Hematopoietic multipotent progenitor cell treated with erythropoietin and hydrocortisone succinate and interleukin-3 and kit ligand, for 15 days (in vitro differentiated cells): Measurements from ENCODE around the gene EIF4A3.

Experiments used
- DNase-seq: peaks from one replicate; pipeline ENCODE4 v3.0.0-alpha.2; 2015; ENCODE audit warnings: low spot score

EIF4A3 gene

DNA sequence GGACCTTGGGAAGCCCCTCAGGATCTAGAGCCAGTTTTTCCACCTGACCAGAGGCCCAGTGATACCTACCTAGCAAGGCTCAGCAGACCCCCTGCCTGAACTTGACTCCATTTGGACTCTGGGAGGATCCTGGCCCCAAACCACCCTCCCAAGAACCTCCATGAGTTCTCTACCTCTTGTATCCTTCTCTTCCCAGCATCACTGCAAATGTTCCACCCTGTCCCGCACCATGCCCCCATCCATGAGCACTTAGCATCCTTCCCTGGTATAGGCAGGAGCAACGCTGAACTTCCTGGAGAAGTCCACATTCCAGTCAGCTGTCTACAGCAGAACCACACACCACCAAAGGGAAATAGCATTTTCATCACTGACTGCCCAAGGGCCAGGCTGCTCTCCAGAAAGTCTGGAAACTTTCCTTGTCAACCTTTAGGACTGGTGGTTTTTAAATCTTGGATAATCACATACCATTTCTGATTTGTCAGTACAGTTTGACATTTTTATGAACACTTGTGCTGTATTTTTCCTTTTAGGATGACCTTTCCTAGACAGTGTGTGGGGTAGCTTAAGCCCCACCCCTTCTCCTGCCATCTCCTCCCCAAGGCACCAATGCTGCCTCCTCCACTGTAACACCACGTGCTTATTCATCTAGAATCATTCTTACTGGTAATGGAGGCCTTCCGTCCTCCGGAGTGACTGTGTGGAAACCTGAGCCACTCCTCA lies 13.9 kb downstream of the EIF4A3 start:
- DNase-seq, result no peak

DNA sequence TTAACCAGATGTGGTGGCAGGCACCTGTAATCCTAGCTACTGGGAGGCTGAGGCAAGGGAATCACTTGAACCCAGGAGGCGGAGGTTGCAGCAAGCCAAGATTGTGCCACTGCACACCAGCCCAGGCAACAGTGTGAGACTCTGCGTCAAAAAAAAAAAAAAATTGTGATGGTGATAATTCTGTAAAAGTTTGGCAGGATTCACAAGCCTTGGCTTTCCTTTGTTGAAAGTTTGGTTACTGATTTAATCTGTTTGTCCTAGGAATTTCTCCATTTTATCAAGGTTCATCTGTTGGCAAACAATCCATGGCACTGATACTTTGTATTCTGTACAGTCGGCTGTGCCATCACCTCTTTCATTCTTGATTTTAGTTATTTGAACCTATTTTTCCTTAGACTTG lies 15.9 kb downstream of the EIF4A3 start:
- DNase-seq, result no peak

DNA sequence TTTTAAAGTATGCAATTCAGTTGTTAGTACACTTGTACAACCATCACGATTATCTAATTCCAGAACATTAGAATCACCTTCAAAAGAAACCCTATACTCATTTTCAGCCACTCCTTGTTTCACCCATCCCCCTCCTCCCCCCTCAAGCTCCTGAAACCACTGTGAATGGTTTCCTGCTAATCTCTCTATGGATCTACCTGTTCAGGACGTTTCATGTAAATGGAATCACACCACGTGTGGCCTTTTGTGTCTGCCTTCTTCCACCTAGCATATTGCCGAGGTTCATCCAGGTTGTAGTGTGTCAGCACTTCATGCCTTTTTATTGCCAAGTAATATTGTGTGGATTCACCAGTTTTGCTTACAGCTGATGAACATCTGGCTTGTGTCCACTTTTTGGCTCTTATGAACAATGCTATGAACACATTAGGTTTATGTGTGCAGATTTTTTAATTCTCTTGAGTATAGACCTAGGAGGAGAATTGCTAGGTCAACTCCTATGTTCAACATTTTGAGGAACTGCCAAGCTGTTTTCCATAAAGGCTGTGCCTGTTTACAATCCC lies 17.8 kb downstream of the EIF4A3 start:
- DNase-seq, result no peak

DNA sequence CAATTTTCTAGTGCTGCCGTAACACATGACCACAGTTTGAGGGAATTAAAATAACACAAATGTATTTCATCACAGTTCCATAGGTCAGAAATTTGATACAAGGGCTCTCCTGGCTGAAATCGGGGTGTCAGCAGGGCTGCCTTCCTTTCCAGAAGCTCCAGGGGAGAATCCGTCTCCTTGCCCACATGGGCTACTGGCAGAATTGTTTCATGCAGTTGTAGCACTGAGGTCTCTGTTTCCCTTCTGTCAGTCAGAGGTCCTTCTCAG lies 20.5 kb downstream of the EIF4A3 start:
- DNase-seq, result no peak

DNA sequence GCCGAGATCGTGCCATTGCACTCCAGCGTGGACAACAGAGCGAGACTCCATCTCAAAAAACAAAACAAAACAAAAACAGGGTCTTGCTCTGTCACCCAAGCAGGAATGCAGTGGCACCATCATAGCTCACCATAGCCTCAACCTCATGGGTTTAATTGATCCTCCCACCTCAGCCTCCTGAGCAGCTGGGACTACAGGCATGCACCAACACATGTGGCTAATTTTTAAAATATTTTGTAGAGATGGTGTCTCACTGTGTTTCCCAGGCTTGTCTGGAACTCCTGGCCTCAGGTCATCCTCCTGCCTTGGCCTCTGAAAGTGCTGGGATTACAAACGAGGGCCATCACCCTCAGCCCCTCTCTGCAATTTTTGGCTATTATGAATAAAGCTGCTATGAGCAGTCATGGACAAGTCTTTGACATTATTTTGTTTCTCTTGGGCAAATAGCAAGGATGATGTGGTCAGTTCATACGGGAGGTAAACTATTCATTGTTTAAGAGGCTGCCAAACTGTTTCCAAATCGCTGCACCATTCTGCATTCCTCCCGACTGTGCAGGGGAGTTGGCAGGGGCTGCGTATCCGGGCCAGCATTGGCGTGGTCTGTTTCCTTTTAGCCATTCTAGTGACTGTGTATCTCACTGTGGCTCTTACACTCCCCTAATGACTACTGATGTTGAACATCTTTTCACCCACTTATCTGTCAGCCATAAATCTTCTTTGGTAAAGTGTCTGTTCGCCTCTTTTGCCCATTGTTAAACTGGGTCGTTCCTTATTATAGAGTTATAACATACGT lies 21.1 kb downstream of the EIF4A3 start:
- DNase-seq, result no peak

DNA sequence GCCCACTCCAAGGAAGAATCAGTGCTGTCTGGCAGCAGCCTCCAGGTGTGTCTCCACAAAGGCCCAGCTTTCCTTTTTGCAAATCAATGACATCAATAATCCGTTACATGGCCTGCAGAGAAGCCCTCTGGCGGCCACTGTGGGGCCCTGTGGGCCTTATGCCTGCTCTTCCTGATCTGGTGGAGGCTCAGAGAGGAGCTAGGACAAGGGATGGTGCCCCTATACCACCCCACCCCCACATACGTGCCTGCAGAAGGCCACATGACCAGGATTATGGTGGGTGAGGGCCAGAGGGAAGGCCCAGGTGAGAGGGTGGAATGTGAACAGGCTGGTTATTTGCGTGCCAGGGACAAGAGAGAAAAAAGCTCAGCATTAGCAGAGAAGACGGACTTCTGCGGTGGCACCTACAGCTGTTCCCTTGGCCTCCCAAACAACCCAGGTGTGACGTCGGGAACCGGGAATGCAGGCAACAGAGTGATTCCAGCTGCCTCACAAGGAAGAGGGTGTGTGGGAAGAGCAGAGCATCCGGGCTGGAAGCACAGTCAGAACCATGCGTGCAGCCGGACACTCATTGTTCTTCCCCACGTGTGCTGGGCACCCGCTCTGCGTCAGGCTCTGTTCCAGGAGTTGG lies 22.5 kb downstream of the EIF4A3 start:
- no peak for DNase-seq

DNA sequence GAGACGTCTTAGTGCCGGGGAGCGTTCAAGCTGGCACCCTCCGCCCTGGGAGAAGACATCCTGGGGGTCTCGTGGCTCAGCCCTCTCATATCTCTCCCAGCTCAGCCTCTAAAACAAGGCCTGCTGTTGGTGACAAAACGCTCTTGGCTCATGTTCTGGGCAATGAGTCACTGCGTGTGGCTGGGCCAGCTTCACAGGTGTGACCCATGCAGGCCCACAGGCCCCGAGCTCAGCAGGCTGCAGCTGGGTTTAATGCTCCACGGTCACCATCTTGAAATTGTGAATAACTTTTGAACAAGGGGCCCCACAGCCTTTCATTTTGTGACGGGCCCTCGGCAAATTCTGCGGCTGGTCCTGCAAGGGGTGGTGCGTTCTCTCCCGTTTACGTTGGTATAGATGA lies 23.1 kb downstream of the EIF4A3 start:
- DNase-seq, result no peak

DNA sequence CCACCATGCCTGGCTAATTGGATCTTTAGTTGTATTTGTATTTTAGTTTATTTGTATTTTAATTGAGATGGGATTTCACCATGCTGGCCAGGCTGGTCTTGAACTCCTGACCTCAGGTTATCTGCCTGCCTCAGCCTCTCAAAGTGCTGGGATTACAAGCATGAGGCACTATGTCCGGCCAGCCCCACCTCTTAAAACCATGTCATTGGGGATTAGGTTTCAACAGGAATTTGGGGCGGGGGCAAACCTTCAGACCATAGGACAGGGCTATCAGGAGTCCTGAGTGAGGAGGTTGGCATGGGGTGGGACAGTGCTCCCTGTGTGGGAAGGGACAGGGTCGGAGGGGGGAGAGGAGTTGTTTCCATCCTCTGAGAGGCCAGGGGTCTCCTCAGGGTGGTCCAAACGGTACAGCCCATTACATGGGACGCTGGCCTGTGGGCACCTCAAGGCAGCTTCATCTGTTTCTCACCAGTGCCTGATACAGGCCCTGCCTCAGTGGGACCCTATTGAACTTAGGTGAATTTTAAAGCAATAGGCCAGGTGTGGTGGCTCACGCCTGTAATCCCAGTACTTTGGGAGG lies 23.9 kb downstream of the EIF4A3 start:
- DNase-seq, result no peak

DNA sequence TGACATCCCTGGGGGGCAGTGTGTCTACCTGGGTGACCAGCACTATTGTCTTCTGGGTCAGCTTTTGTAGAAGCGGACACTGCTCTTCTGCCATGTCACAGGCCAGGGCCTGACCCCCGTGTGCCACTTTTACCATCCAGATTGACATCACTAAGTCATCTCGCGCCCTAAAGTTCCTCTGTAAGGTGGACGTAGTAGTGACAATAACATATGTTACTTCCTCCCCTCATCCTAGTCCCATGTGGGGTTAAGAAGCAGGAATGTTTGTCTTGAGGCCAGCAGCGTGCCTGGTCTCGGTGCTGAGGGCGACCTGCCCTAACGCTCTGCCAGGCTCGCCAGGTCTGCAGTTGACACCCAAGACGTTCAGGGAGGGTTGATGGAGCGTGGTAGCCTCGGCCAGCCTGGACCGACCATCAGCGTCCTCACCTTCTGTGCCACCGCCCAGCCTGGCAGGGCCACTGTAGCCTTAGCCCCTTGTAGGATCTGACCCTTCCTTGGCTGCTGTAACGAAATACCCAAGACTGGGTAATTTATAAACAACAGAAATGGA lies 24.8 kb downstream of the EIF4A3 start:
- DNase-seq, result no peak

DNA sequence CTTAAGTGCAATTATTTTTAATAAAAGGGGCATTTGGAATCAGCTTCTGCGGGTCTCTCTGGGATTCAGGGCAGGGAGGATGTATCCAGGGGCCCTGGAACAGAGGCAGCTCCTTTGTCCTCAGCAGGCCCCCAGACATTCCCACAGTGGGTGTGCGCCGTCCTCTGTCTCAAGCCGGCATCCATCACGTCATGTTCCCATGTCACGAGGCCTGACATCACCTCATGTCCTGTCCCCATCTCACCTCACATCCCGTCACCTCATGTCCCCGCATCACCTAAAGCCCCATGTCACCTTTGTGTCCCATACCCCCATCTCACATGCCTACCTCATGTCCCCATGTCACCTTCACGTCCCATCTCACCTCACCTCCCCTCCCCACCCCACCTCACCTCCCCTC lies 27.1 kb downstream of the EIF4A3 start:
- no peak for DNase-seq

DNA sequence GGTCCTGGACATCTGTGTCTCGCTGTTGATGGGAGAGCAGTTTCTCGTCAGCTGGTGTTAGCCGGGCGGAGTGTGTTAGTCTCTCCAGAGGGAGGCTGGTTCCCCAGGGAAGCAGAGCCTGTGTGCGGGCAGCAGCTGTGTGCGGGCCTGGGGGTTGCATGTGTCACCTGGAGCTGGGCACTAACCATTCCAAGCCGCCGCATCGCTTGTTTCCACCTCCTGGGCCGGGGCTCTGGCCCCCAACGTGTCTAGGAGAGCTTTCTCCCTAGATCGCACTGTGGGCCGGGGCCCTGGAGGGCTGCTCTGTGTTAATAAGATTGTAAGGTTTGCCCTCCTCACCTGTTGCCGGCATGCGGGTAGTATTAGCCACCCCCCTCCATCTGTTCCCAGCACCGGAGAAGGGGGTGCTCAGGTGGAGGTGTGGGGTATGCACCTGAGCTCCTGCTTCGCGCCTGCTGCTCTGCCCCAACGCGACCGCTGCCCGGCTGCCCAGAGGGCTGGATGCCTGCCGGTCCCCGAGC lies 27.6 kb downstream of the EIF4A3 start:
- DNase-seq, result no peak

DNA sequence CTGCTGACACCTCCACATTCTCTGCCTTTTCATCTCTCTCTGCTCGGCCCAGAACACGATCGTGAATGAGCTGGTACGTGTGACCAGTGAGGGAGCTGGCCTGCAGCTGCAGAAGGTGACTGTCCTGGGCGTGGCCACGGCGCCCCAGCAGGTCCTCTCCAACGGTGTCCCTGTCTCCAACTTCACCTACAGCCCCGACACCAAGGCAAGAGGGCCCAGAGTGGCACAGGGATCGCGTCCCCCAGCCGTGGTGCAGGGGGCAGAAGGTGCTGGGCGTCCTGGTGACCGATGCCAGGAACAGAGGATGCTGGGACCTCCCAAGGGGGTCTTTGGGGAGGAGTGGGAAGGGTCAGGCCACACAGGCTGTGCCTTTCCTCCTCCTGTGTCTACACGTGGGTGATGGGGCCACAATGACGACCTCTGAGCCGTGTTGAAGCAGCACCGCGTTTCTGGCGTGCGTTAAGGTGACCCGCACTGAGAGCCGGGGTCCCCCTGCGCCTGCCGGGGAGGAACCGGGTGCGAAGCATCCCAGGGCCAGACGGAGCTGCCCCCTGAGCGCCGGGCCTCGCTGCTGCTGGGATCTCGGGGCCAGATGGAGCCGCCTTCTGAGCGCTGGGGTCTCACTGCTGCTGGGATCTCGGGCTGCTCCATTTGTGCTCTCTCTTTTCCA lies 28.2 kb downstream of the EIF4A3 start:
- no peak for DNase-seq

DNA sequence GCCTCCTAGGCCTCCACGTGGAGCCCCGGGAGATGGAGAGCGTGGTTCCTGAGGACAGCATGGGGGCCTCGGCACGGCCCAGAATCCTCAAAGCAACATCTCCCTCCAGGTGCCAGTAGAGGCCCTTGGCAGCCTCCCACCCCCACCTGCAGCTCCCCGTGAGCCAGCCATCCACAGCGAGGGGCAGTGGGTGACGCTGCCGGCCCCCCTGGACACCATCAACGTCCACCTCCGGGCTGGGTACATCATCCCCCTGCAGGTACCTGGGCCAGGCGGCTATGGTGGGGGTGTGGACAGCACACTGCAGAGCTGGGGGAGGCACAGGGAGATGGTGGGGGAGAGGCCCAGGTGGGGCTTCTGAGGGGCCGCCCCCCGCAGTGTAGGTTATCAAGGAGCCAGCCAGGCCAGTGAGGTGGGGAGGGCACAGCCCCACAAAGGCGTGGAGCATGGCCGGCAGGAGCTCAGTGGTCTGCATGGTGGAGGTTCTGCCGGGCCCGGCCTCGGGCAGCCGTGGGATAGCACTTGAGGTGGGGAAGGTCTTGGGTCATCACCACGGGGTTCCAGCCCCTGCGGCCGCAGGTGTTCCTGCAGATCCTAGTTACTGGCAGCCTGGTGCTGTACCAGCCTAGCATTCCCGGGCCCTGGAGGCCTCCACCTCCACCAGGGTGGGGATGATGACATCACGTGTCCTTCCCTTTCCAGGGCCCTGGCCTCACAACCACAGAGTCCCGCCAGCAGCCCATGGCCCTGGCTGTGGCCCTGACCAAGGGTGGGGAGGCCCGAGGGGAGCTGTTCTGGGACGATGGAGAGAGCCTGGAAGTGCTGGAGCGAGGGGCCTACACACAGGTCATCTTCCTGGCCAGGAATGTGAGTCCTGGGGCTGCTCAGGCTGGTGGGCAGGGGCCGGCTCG lies 29.2 kb downstream of the EIF4A3 start:
- no peak for DNase-seq

DNA sequence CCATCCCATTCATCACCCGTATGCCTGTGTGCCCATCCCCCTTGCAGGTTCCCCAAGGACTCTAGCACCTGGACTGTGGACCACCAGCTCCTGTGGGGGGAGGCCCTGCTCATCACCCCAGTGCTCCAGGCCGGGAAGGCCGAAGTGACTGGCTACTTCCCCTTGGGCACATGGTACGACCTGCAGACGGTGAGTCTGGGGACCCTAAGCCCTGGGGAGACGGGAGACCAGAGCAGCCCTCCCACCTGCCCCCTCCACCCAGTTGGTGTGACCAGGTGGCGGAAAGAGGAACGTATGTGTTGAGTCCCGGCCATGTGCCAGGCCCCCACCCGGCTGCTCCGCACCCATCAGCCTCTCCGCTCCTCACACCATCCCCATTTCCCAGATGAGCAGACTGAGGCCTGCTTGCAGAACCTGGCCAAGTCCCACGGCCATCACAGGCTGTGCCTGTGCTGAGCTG lies 30.0 kb downstream of the EIF4A3 start:
- DNase-seq, result no peak

DNA sequence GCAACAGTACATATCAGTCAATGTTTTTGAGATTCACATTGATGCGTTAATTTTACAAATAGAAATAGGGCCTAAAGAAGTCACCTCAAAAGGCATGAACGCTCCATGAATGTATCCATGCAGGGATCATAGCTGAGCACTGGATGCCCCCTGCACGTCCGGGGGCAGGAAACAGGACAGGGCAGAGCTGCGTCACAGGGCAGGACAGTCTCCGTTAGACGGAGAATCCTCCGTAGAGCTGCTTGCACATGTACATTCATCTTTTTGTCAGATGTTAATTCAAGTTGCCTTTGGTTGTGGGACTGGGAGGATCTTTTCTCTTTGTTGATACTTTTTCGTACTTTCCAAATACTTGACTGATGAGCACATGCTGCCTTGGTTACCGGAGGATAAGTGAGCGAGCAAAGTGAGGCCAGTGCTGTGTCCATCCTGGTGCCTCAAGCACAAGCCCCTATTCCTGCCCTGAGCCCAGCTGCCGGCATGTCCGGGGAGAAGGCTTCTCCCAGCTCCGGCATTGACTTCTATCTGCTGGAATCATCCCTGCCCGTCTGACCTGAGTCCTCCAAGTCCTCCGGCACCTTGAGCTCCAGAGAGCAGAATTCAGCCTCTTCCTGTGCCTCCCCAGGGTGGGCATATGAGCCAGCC lies 30.5 kb downstream of the EIF4A3 start:
- DNase-seq, result no peak

DNA sequence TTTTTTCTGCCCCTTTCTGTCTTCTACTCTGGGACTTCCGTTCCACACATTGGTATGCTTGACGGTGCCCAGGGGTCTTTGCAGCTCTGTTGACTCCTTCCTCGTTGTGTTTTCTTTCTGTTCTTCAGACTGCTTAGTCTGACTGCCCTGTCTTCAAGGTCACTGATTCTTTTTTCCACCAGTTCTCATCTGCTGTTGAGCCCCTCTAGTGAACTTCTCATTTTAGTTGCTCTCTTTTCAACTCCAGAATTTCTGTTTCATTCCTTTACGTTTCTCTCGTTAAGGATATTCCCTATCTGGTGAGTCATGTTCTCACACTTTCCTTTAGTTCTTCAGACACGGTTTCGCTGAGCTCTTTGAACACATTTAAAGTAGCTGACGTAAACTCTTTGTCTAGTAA lies 31.8 kb downstream of the EIF4A3 start:
- no peak for DNase-seq

DNA sequence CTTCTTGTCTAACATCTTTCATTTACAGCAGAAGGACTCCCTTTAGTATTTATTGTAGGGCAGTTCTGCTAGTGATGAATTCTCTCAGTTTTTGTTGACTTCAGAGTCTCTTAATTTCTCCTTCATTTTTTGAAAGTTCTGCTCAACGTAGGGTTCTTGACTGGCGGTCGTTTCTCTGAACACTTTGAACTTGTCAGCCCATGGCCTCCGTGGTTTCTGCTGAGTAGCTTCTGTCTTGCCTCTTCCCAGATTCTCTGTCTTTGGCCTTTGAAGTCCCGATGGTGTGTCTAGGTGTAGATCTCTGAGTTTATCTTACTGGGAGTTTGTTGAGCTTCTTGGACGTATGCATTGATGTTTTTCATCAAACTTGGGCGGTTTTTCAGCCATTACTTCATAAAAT lies 32.2 kb downstream of the EIF4A3 start:
- no peak for DNase-seq

DNA sequence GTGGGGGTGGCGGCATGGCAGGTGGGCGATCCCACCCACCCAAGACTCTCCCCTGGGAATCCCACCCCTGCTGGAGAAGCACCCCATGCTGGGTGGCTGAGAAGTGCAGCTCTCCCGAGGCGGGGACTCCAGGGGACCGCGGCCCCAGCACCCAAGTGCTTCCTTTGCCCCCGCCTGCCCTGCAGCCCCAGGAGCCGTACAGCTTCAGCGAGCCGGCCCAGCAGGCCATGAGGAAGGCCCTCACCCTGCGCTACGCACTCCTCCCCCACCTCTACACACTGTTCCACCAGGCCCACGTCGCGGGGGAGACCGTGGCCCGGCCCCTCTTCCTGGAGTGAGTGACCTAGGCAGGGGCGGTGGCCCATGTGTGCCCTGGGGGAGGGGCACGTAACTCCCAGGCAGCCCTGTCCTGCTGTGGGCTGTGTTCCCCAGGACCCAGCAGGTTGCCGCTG lies 33.9 kb downstream of the EIF4A3 start:
- DNase-seq, result no peak

DNA sequence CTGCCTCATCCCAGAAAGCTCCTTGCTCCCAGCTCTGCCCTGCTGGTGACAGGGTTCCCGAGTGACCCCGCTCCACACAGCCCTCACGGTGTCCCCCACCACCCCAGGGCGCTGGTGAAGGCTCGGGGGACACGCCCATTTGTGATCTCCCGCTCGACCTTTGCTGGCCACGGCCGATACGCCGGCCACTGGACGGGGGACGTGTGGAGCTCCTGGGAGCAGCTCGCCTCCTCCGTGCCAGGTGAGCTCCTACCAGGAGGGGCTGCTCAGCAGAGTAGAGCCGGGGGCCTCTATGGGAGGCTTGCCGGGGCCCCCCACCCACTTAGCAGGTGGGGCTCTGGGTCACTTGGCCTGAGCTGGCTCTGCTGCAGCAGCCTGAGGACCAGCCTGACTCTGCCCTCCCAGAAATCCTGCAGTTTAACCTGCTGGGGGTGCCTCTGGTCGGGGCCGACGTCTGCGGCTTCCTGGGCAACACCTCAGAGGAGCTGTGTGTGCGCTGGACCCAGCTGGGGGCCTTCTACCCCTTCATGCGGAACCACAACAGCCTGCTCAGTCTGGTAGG lies 34.4 kb downstream of the EIF4A3 start:
- DNase-seq, result no peak
